NCI-H2196 treated with DMSO at 0.1 percent for 48 hours (cell line): ENCODE measurements around the gene ISG20.

Experiments used
- DNase-seq: peaks from one replicate; lab custom pipeline; 2025; ENCODE audit not compliant: unreplicated experiment; lab: John Stamatoyannopoulos, UW

The ISG20 gene

GRCh38 chr15:88684345-88684744 is 45.5 kb downstream of the ISG20 start:
- no peak for DNase-seq

- DNase-seq: no peak
These were observed 47.4 kb downstream of the ISG20 start for GRCh38 chr15:88686166-88686565.

GRCh38 chr15:88688394-88688933 is 49.6 kb downstream of the ISG20 start:
- DNase-seq: no peak

- no peak for DNase-seq
These were observed 51.5 kb downstream of the ISG20 start for GRCh38 chr15:88690331-88690730.

GRCh38 chr15:88693191-88693590 is 54.4 kb downstream of the ISG20 start:
- DNase-seq: no peak

- DNase-seq: no peak
These were observed 56.3 kb downstream of the ISG20 start for GRCh38 chr15:88695101-88695500.

- DNase-seq: no peak
These were observed 57.0 kb downstream of the ISG20 start for GRCh38 chr15:88695691-88696251.

GRCh38 chr15:88696254-88696653 is 57.4 kb downstream of the ISG20 start:
- no peak for DNase-seq

- DNase-seq: no peak
These were observed 58.5 kb downstream of the ISG20 start for GRCh38 chr15:88697276-88697675.

GRCh38 chr15:88699861-88700260 is 61.0 kb downstream of the ISG20 start:
- no peak for DNase-seq

GRCh38 chr15:88700716-88701115 is 61.9 kb downstream of the ISG20 start:
- DNase-seq: no peak

- no peak for DNase-seq
These were observed 62.8 kb downstream of the ISG20 start for GRCh38 chr15:88701561-88702095.

- DNase-seq: no peak
These were observed 64.2 kb downstream of the ISG20 start for GRCh38 chr15:88702983-88703382.

GRCh38 chr15:88703533-88703932 is 64.7 kb downstream of the ISG20 start:
- no peak for DNase-seq

GRCh38 chr15:88704791-88705768 is 66.3 kb downstream of the ISG20 start:
- no peak for DNase-seq

GRCh38 chr15:88705769-88706165 is 67.0 kb downstream of the ISG20 start:
- no peak for DNase-seq
